Lung (tissue), 12 donors: ENCODE data around the gene MIEF2. TPM values are rescaled to one million over a fixed set of nuclear protein-coding genes. Genes with fewer than 3 reads are reported as not detected.

Experiments
- ATAC-seq: fragments of 200-7000 bp; cut with Tn5 transposase; one replicate; pipeline ENCODE4 v1.9.1; 2020; ENCODE audit warnings: moderate number of reproducible peaks; ENCODE audit not compliant: insufficient read depth, low FRiP score
- DNase-seq, 3 donors: peaks; one replicate each; pipeline ENCODE4 v3.0.0-alpha.2; 2013 to 2017
- H3K27ac ChIP-seq, 2 donors: one replicate each; pipeline ENCODE4 v1.5.1; 2013; ENCODE audit warnings: mild to moderate bottlenecking in 2 of 2, moderate library complexity in 2 of 2, control low read depth in 1 of 2, inconsistent platforms in 1 of 2, low read depth in 1 of 2, low read length in 1 of 2
- H3K27me3 ChIP-seq, 3 donors: one replicate each; pipeline ENCODE4 v1.5.1; 2013; ENCODE audit warnings: low read length in 2 of 3; ENCODE audit not compliant: control insufficient read depth in 3 of 3, insufficient read depth in 3 of 3
- H3K36me3 ChIP-seq, 4 donors: one replicate each; pipeline ENCODE4 v1.5.1; 2013; ENCODE audit warnings: low read length in 4 of 4, mild to moderate bottlenecking in 1 of 4, moderate library complexity in 1 of 4; ENCODE audit not compliant: control insufficient read depth in 4 of 4, insufficient read depth in 4 of 4
- H3K4me1 ChIP-seq, 5 donors: one replicate each; pipeline ENCODE4 v1.5.1; 2013; ENCODE audit warnings: low read length in 5 of 5, mild to moderate bottlenecking in 2 of 5, moderate library complexity in 1 of 5; ENCODE audit not compliant: control insufficient read depth in 5 of 5, insufficient read depth in 5 of 5
- H3K4me3 ChIP-seq: one replicate; pipeline ENCODE4 v1.5.1; 2013; ENCODE audit warnings: mild to moderate bottlenecking, control low read depth, moderate library complexity
- H3K9ac ChIP-seq, 2 donors: one replicate each; pipeline ENCODE4 v1.5.1; 2013; ENCODE audit warnings: low read length in 2 of 2, control low read depth in 1 of 2; ENCODE audit not compliant: insufficient read depth in 1 of 2
- H3K9me3 ChIP-seq, 4 donors: one replicate each; pipeline ENCODE4 v1.5.1; 2013; ENCODE audit warnings: low read length in 3 of 4, mild to moderate bottlenecking in 1 of 4, moderate library complexity in 1 of 4; ENCODE audit not compliant: control insufficient read depth in 4 of 4, insufficient read depth in 3 of 4
- WGBS, 2 donors: extraction: QIAGEN DNeasy Blood & Tissue Kit; methylation state at CpG; one replicate each; pipeline ENCODE4 v1.1.7; 2013; 5-methylcytosine and 5-hydroxymethylcytosine counted together
- polyA plus RNA-seq, 2 donors: library from polyadenylated mRNA; stranded (reverse); fragments of 200-250 nt; gene quantifications; one replicate each; pipeline ENCODE4 v1.2.1, GENCODE V29; 2013
- total RNA-seq, 2 donors: library from RNA; depleted of rRNA in 1 of 2; stranded (reverse); fragments of >200 nt in 1 of 2; gene quantifications; one replicate each; pipeline ENCODE4 v1.2.1, GENCODE V29; 2014 to 2021
- TF ChIP-seq, protein P1 (sequence below): IDR thresholded peaks from 2 replicates; pipeline ENCODE4 v1.5.1; 2012; ENCODE audit warnings: mild to moderate bottlenecking; ENCODE audit errors: control extremely low read depth, extremely low read depth
- donor health status: control.
- donor health status: control.
- donor health status: Bipolar disorder and iron deficiency.
- donor health status: healthy.
- donor health status: DM: yes; HTN: yes; CAD: no.

MIEF2 gene
- total and polyA plus RNA-seq, 4 donors: 7.3 to 24.1 (median 13.1) TPM

GRCh38 chr17:18247613-18248001 lies 12.9 kb upstream of the MIEF2 start:
- Histone ChIP-seq H3K4me1 (peaks cover 0 to 3% (median 0%) of the 10 kb centered on the region in 5 donors), H3K4me3 (no peak overlapping the region), H3K27ac (no peak overlapping the region), H3K27me3 (no peaks in the 10 kb centered on the region), H3K36me3 (peaks cover 3 to 82% (median 27%) of the 10 kb centered on the region in 4 donors), H3K9ac (no peak overlapping the region), H3K9me3 (no peaks in the 10 kb centered on the region)
- 88 to 95% methylated on average over 28 to 30 of the region's 30 CpGs for WGBS, 2 donors
- no peak for ATAC-seq
- TF ChIP-seq, protein P1, sequence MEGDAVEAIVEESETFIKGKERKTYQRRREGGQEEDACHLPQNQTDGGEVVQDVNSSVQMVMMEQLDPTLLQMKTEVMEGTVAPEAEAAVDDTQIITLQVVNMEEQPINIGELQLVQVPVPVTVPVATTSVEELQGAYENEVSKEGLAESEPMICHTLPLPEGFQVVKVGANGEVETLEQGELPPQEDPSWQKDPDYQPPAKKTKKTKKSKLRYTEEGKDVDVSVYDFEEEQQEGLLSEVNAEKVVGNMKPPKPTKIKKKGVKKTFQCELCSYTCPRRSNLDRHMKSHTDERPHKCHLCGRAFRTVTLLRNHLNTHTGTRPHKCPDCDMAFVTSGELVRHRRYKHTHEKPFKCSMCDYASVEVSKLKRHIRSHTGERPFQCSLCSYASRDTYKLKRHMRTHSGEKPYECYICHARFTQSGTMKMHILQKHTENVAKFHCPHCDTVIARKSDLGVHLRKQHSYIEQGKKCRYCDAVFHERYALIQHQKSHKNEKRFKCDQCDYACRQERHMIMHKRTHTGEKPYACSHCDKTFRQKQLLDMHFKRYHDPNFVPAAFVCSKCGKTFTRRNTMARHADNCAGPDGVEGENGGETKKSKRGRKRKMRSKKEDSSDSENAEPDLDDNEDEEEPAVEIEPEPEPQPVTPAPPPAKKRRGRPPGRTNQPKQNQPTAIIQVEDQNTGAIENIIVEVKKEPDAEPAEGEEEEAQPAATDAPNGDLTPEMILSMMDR: no peak
- DNase-seq: no peak

DNA sequence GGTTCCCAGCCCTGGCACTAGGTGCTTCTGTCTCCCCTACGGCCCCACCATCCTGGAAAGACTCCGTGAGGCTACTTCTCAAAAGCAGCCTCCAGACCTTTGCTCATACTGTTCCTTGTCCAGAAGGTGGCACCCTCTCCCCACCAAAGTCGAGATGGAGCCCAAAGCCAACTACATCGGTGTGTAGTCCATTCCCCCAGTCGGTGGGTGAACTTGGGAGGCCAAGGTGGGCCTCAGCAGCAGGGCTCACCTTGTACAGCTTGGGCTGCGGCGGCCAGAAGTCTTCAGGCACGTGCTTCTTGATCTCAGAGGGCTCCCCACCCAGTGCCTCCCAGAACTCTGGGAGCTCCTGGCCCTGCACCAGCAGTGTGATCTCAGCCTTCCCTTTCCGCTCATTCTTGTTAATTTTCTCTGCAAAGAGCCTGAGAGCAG lies 12.1 kb upstream of the MIEF2 start:
- H3K4me3 ChIP-seq: no peak overlapping the region
- H3K36me3 ChIP-seq: peaks cover 3 to 87% (median 31%) of the 10 kb centered on the region in 4 donors
- H3K27ac ChIP-seq: peak overlapping the region; percentile 5 to 13
- peak; percentile 79 to 80 (median 80) for DNase-seq
- H3K9ac ChIP-seq: no peak overlapping the region
- no peaks in the 10 kb centered on the region for H3K9me3 ChIP-seq
- peaks cover 0 to 3% (median 0%) of the 10 kb centered on the region in 5 donors for H3K4me1 ChIP-seq
- 35 to 42% methylated on average over 9 of the region's 9 CpGs for WGBS, 2 donors
- TF ChIP-seq, protein P1: peak; percentile 60
- no peaks in the 10 kb centered on the region for H3K27me3 ChIP-seq
- ATAC-seq: peak; percentile 53

DNA sequence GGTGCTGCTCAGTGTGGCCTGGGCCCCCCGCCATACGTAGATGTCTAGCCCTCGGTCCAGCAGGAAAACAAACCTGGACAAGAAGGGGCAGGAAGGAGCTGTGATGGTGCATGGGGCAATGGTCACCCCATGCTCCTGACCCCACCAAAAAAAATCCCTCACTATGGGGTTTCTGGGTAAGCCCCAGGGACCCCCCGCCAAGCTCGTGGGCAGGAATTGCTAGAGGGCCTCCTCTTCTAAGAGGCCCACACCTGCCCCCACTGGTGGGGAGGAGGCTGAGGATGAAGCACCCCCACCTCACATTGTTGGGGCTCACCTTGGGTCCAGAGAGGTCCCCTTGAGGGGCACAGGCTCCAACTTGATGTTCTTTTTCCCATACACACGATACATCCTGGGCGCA lies 11.7 kb upstream of the MIEF2 start:
- ATAC-seq (no peak), DNase-seq (no peak)
- Histone ChIP-seq H3K36me3 (peaks cover 3 to 87% (median 30%) of the 10 kb centered on the region in 4 donors), H3K9ac (no peak overlapping the region), H3K27me3 (no peaks in the 10 kb centered on the region), H3K4me1 (peaks cover 0 to 3% (median 0%) of the 10 kb centered on the region in 5 donors), H3K27ac (peak overlapping the region; percentile 41 to 52), H3K9me3 (no peaks in the 10 kb centered on the region), H3K4me3 (no peak overlapping the region)
- TF ChIP-seq, protein P1: no peak
- 85 to 89% methylated on average over 7 of the region's 7 CpGs for WGBS, 2 donors

- Histone ChIP-seq H3K27ac (no peak overlapping the region), H3K9me3 (no peaks in the 10 kb centered on the region), H3K27me3 (no peaks in the 10 kb centered on the region), H3K36me3 (peaks cover 8 to 91% (median 33%) of the 10 kb centered on the region in 4 donors), H3K4me1 (peaks cover 0 to 3% (median 0%) of the 10 kb centered on the region in 5 donors), H3K9ac (no peak overlapping the region), H3K4me3 (no peak overlapping the region)
- ATAC-seq (no peak), DNase-seq (no peak)
- TF ChIP-seq, protein P1: no peak
- 88 to 95% methylated on average over 9 of the region's 9 CpGs for WGBS, 2 donors
Measured at GRCh38 chr17:18250259-18250658, 10.2 kb upstream of the MIEF2 start.
